GM21381 (cell line): ENCODE data around the gene PARD3.

Experiments used
- ATAC-seq: cut with Tn5 transposase; IDR thresholded peaks from one replicate; pipeline ENCODE4 v1.9.1; 2021; ENCODE audit warnings: mild to moderate bottlenecking, moderate library complexity; ENCODE audit not compliant: unreplicated experiment

Gene PARD3

GRCh38 chr10:34156781-34157425 lies 658.2 kb downstream of the PARD3 start:
- no peak for ATAC-seq

- no peak for ATAC-seq
Measured at GRCh38 chr10:34155812-34156211, 659.3 kb downstream of the PARD3 start.

- no peak for ATAC-seq
Measured at GRCh38 chr10:34154383-34154900, 660.7 kb downstream of the PARD3 start.

GRCh38 chr10:34153663-34154382 lies 661.3 kb downstream of the PARD3 start:
- no peak for ATAC-seq

GRCh38 chr10:34152434-34152833 lies 662.7 kb downstream of the PARD3 start:
- no peak for ATAC-seq

GRCh38 chr10:34151931-34152330 lies 663.2 kb downstream of the PARD3 start:
- ATAC-seq, result no peak

- no peak for ATAC-seq
Measured at GRCh38 chr10:34151481-34151880, 663.6 kb downstream of the PARD3 start.

- no peak for ATAC-seq
Measured at GRCh38 chr10:34150103-34150502, 665.0 kb downstream of the PARD3 start.

GRCh38 chr10:34148305-34148657 lies 666.8 kb downstream of the PARD3 start:
- no peak for ATAC-seq

- no peak for ATAC-seq
Measured at GRCh38 chr10:34147641-34148304, 667.3 kb downstream of the PARD3 start.

GRCh38 chr10:34145715-34146114 lies 669.4 kb downstream of the PARD3 start:
- no peak for ATAC-seq

GRCh38 chr10:34143466-34143865 lies 671.6 kb downstream of the PARD3 start:
- ATAC-seq, result no peak

- ATAC-seq, result no peak
Measured at GRCh38 chr10:34141032-34141680, 673.9 kb downstream of the PARD3 start.

- no peak for ATAC-seq
Measured at GRCh38 chr10:34139559-34139958, 675.5 kb downstream of the PARD3 start.

- ATAC-seq, result no peak
Measured at GRCh38 chr10:34137955-34138354, 677.1 kb downstream of the PARD3 start.

- no peak for ATAC-seq
Measured at GRCh38 chr10:34137201-34137600, 677.9 kb downstream of the PARD3 start.

- ATAC-seq, result peak; percentile 84
Measured at GRCh38 chr10:34135515-34135914, 679.6 kb downstream of the PARD3 start.

- ATAC-seq, result no peak
Measured at GRCh38 chr10:34134602-34135001, 680.5 kb downstream of the PARD3 start.

GRCh38 chr10:34133406-34133805 lies 681.7 kb downstream of the PARD3 start:
- no peak for ATAC-seq

GRCh38 chr10:34131152-34131551 lies 683.9 kb downstream of the PARD3 start:
- no peak for ATAC-seq

- ATAC-seq, result no peak
Measured at GRCh38 chr10:34127676-34128075, 687.4 kb downstream of the PARD3 start.
